OCI-LY3 (cell line): ENCODE results near the gene SYNPO2.
"Not testable (repeated sequence)": the region's sequence is repeated elsewhere in the genome, so short reads cannot be mapped to it uniquely, and the experiment has no call there.

ENCODE experiments used
- H2AFZ ChIP-seq: fragments of 200-600, 300-600 bp; shearing (Covaris generic); 2 replicates; pipeline ENCODE4 v1.6.0; 2014; ENCODE audit warnings: antibody characterized with exemption, low read depth, low read length
- H3K27ac ChIP-seq: fragments of 200-600, 300-600 bp; sonication (generic); 2 replicates; pipeline ENCODE4 v1.5.1; 2014; ENCODE audit warnings: mild to moderate bottlenecking, low read length, moderate library complexity, mixed read lengths
- H3K27me3 ChIP-seq: fragments of 200-600, 300-600 bp; sonication (generic); 2 replicates; pipeline ENCODE4 v1.6.1; 2014; ENCODE audit warnings: low read depth, low read length, mixed read lengths
- H3K36me3 ChIP-seq: fragments of 200-600, 300-600 bp; sonication (generic); replicated peaks from 2 replicates; pipeline ENCODE3; 2014; ENCODE audit warnings: low read depth, low read length, mixed read lengths
- H3K4me1 ChIP-seq: fragments of 300-600, 200-600 bp; sonication (generic); 2 replicates; pipeline ENCODE4 v1.6.1; 2014; ENCODE audit warnings: low read length, mixed read lengths
- H3K4me2 ChIP-seq: fragments of 200-600, 300-600 bp; sonication (generic); 2 replicates; pipeline ENCODE4 v1.6.1; 2014; ENCODE audit warnings: low read length, mixed read lengths
- H3K4me3 ChIP-seq: fragments of 300-600, 200-600 bp; sonication (generic); 2 replicates; pipeline ENCODE4 v1.5.1; 2014; ENCODE audit warnings: antibody characterized with exemption, mild to moderate bottlenecking, low read length, moderate library complexity
- H3K79me2 ChIP-seq: fragments of 300-600, 200-600 bp; shearing (Covaris generic); 2 replicates; pipeline ENCODE4 v1.6.1; 2014; ENCODE audit warnings: mild to moderate bottlenecking, low read length, mixed read lengths
- H3K9ac ChIP-seq: fragments of 300-600, 200-600 bp; shearing (Covaris generic); 2 replicates; pipeline ENCODE4 v1.6.0; 2014; ENCODE audit warnings: mild to moderate bottlenecking, low read length, moderate library complexity
- H3K9me3 ChIP-seq: fragments of 200-600, 300-600 bp; shearing (Covaris generic); 2 replicates; pipeline ENCODE4 v1.6.1; 2014; ENCODE audit warnings: low read length, mixed read lengths; ENCODE audit not compliant: insufficient read depth
- H4K20me1 ChIP-seq: fragments of 200-600, 300-600 bp; sonication (generic); 2 replicates; pipeline ENCODE4 v1.6.1; 2016; ENCODE audit warnings: low read length, mixed read lengths; ENCODE audit not compliant: insufficient read depth
- EZH2phosphoT487 ChIP-seq: fragments of 200-600 bp; shearing (Covaris generic); IDR thresholded peaks from 2 replicates; pipeline ENCODE4 v1.6.1; 2018; ENCODE audit warnings: antibody characterized with exemption, mixed run types, low read depth
- TF ChIP-seq, protein P1 (sequence below): fragments of 200-600, 300-600 bp; sonication (generic); IDR thresholded peaks from 2 replicates; pipeline ENCODE4 v1.5.1; 2014; ENCODE audit warnings: antibody characterized with exemption, low read length, low read depth

SYNPO2 gene

DNA sequence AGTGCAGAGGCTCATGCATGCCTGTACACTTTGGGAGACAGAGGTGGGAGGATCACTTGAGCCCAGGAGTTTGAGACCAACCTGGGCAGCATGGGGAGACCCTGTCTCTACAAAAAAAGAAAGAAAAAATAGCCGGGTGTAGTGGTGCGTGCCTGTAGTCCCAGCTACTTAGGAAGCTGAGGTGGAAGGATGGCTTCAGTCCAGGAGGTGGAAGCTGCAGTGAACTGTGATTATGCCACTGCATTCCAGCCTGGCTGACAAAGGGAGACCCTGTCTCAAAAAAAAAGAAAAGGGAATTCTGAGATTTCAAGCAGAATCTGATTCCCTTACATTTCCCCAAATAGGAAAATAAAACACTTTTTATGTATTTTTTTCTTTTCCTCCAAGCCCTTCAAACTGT is 83.5 kb downstream of the SYNPO2 start:
- H3K36me3 ChIP-seq, result no peaks in the 10 kb centered on the region
- no peak overlapping the region for H3K4me2 ChIP-seq
- no peak overlapping the region for H2AFZ ChIP-seq
- no peaks in the 10 kb centered on the region for H3K27me3 ChIP-seq
- no peak overlapping the region for H3K27ac ChIP-seq
- TF ChIP-seq EZH2phosphoT487, result no peak
- TF ChIP-seq, protein P1, sequence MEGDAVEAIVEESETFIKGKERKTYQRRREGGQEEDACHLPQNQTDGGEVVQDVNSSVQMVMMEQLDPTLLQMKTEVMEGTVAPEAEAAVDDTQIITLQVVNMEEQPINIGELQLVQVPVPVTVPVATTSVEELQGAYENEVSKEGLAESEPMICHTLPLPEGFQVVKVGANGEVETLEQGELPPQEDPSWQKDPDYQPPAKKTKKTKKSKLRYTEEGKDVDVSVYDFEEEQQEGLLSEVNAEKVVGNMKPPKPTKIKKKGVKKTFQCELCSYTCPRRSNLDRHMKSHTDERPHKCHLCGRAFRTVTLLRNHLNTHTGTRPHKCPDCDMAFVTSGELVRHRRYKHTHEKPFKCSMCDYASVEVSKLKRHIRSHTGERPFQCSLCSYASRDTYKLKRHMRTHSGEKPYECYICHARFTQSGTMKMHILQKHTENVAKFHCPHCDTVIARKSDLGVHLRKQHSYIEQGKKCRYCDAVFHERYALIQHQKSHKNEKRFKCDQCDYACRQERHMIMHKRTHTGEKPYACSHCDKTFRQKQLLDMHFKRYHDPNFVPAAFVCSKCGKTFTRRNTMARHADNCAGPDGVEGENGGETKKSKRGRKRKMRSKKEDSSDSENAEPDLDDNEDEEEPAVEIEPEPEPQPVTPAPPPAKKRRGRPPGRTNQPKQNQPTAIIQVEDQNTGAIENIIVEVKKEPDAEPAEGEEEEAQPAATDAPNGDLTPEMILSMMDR, result no peak
- H3K79me2 ChIP-seq, result no peaks in the 10 kb centered on the region
- peaks cover 19% of the 10 kb centered on the region for H3K4me1 ChIP-seq
- no peak overlapping the region for H3K9ac ChIP-seq
- H4K20me1 ChIP-seq, result no peaks in the 10 kb centered on the region
- H3K9me3 ChIP-seq, result no peaks in the 10 kb centered on the region
- H3K4me3 ChIP-seq, result no peak overlapping the region

DNA sequence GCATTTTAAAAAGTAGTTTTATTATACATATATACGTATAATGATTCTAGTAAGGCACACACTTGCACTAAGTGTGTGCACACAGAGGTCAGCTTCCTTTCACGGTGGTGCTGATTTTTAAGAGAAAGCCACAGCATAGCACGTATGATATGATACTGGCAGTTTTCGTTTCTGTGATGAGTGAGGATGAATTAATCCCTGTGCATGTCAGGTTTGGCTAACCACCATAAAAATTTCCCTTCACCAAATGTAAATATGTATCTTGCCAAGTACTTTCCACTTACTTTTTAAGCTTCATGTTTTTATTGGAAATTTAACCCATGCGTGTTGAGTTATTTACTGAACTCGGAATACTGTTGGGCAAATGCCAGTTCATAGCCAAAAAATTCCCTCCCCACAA is 84.6 kb downstream of the SYNPO2 start:
- Histone ChIP-seq H3K27me3 (no peaks in the 10 kb centered on the region), H3K36me3 (no peaks in the 10 kb centered on the region), H3K4me3 (no peak overlapping the region), H3K27ac (no peak overlapping the region), H3K4me1 (peaks cover 8% of the 10 kb centered on the region), H3K9me3 (no peaks in the 10 kb centered on the region), H3K4me2 (no peak overlapping the region), H2AFZ (no peak overlapping the region), H3K79me2 (no peaks in the 10 kb centered on the region), H3K9ac (no peak overlapping the region), H4K20me1 (no peaks in the 10 kb centered on the region)
- TF ChIP-seq EZH2phosphoT487, result no peak
- TF ChIP-seq, protein P1, result no peak

DNA sequence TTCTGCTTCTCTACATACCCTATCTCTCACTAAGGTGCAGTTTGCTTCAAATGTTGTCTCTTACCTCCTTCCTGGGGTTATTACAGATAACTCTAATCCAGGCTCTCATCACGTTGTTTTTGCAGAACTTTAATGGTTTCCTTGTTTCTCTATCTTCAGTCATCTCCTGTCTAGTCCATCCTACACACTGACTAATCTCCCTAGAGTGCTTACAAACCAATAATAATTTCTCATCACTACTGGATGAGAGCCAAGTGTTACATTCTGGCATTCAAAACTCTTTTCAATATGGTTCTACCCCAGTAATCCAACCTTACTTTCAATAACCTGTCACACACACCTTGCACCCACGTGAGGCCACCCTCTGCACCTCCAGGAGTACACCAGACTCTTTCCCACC is 86.1 kb downstream of the SYNPO2 start:
- Histone ChIP-seq H3K9me3 (no peaks in the 10 kb centered on the region), H3K4me3 (no peak overlapping the region), H3K27me3 (no peaks in the 10 kb centered on the region), H3K27ac (no peak overlapping the region), H3K4me2 (no peak overlapping the region), H3K4me1 (no peaks in the 10 kb centered on the region), H4K20me1 (no peaks in the 10 kb centered on the region), H3K36me3 (no peaks in the 10 kb centered on the region), H3K9ac (no peak overlapping the region), H2AFZ (no peak overlapping the region), H3K79me2 (no peaks in the 10 kb centered on the region)
- no peak for TF ChIP-seq EZH2phosphoT487
- TF ChIP-seq, protein P1, result no peak

DNA sequence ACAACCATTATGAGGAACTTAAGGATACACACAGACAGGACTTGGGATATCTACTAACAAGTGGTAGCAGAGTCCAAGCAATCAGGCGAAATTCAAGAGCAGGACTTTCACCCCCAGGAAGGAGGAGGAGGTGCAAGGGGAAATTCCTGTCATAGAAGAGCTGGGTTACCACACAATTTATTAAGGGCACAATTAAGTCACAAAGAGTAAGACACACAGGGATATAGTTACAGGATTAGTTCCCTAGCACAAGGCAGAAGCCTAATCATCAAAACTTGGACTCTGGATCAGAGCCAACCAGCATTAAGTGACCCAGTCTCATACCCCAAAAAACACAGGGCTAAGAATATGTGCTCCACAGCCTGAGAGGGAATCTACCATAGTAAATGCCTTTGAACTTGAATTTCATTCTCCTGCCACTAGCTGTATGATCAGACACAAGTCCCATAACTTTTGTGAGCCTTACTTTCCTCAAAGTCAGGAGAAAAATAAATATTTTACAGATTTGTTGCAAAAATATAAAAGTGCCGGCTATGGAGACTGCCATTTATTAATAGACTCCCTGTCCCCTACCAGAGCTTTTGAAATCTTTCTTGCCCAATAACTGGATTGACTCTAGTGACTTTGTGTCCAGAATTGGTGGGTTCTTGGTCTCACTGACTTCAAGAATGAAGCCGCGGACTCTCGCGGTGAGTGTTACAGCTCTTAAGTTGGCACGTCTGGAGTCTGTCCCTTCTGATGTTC is 87.0 kb downstream of the SYNPO2 start:
- H3K4me1 ChIP-seq, result no peaks in the 10 kb centered on the region
- H3K36me3 ChIP-seq, result no peaks in the 10 kb centered on the region

DNA sequence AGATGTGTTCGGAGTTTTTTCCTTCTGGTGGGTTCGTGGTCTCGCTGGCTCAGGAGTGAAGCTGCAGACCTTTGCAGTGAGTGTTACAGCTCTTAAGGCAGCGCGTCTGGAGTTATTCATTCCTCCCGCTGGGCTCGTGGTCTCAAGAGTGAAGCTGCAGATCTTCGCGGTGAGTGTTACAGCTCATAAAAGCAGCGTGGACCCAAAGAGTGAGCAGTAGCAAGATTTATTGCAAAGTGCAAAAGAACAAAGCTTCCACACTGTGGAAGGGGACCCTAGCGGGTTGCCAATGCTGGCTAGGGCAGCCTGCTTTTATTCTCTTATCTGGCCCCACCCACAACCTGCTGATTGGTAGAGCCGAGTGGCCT is 87.5 kb downstream of the SYNPO2 start:
- H3K79me2 ChIP-seq, H3K4me1 ChIP-seq, H3K9ac ChIP-seq, H3K27ac ChIP-seq, H3K4me2 ChIP-seq, H3K4me3 ChIP-seq, H3K36me3 ChIP-seq, H3K9me3 ChIP-seq, H2AFZ ChIP-seq, H4K20me1 ChIP-seq, H3K27me3 ChIP-seq: not testable (repeated sequence)

More for the DNA sequence above, 87.0 kb downstream of the SYNPO2 start:
- Histone ChIP-seq H3K9ac (no peak overlapping the region), H3K4me3 (no peak overlapping the region), H3K4me2 (no peak overlapping the region), H3K9me3 (no peaks in the 10 kb centered on the region), H3K27ac (no peak overlapping the region), H3K79me2 (no peaks in the 10 kb centered on the region), H2AFZ (no peak overlapping the region), H4K20me1 (no peaks in the 10 kb centered on the region), H3K27me3 (no peaks in the 10 kb centered on the region)
- TF ChIP-seq EZH2phosphoT487, result no peak
- TF ChIP-seq, protein P1, result no peak

DNA sequence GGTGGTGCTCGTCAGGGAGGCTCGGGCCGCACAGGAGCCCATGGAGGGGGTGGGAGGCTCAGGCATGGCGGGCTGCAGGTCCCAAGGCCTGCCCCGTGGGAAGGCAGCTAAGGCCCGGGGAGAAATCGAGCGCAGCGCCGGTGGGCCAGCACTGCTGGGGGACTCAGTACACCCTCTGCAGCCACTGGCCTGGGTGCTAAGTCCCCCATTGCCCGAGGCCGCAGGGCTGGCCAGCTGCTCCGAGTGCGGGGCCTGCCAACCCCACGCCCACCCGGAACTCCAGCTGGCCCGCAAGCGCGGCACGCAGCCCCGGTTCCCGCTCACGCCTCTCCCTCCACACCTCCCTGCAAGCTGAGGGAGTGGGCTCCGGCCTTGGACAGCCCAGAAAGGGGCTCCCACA is 88.4 kb downstream of the SYNPO2 start:
- not testable (repeated sequence) for H3K4me2 ChIP-seq, H2AFZ ChIP-seq, H3K4me3 ChIP-seq, H3K79me2 ChIP-seq, H4K20me1 ChIP-seq, H3K27me3 ChIP-seq, H3K27ac ChIP-seq, H3K36me3 ChIP-seq, H3K4me1 ChIP-seq, H3K9me3 ChIP-seq, H3K9ac ChIP-seq
